A673 (cell line): ENCODE results near the gene ANK3. TPM values are rescaled to one million over a fixed set of nuclear protein-coding genes. Genes with fewer than 3 reads are reported as not detected.

ENCODE experiments used
- BruUV-seq: library from RNA; stranded (reverse); fragments of 400-500 nt; replicated peaks from 2 replicates; lab custom pipeline; 2021; lab: Mats Ljungman, UMichigan
- CTCF ChIA-PET: fragments of 300-600 bp; sonication (Branson Sonifier 250); formaldehyde crosslinking; loops from one replicate; lab custom pipeline; 2022; ENCODE audit warnings: antibody characterized with exemption; lab: Charles Lee
- POLR2A ChIA-PET: fragments of 300-600 bp; sonication (Branson Sonifier 250); formaldehyde crosslinking; loops from one replicate; lab custom pipeline; 2022; ENCODE audit warnings: antibody characterized with exemption; ENCODE audit not compliant: low non-redundant PET; lab: Charles Lee
- DNase-seq: peaks from one replicate; pipeline ENCODE4 v3.0.0-alpha.2; 2015; ENCODE audit warnings: low spot score
- H3K27ac ChIP-seq: fragments of 200-600 bp; sonication (generic); 2 replicates; pipeline ENCODE4 v1.5.1; 2016; ENCODE audit warnings: mixed run types, low read depth, mild to moderate bottlenecking, mixed read lengths, antibody characterized with exemption, low read length; ENCODE audit not compliant: poor library complexity, severe bottlenecking
- H3K27me3 ChIP-seq: fragments of 200-600 bp; sonication (generic); replicated peaks from 2 replicates; pipeline ENCODE4 v1.6.1; 2017; ENCODE audit warnings: mixed run types, low read depth, mild to moderate bottlenecking, mixed read lengths, antibody characterized with exemption, low read length; ENCODE audit not compliant: insufficient read depth, poor library complexity
- H3K36me3 ChIP-seq: fragments of 200-600 bp; sonication (generic); 2 replicates; pipeline ENCODE4 v1.6.1; 2016; ENCODE audit warnings: mixed run types, mild to moderate bottlenecking, mixed read lengths, antibody characterized with exemption, low read length; ENCODE audit not compliant: insufficient read depth, poor library complexity, severe bottlenecking
- H3K4me1 ChIP-seq: fragments of 200-600 bp; sonication (generic); 2 replicates; pipeline ENCODE4 v1.6.1; 2017; ENCODE audit warnings: mixed run types, mild to moderate bottlenecking, mixed read lengths, antibody characterized with exemption, low read length; ENCODE audit not compliant: insufficient read depth, poor library complexity, severe bottlenecking
- H3K4me3 ChIP-seq: fragments of 200-600 bp; sonication (generic); 2 replicates; pipeline ENCODE4 v1.5.1; 2016; ENCODE audit warnings: low read depth, mixed run types, mild to moderate bottlenecking, mixed read lengths, low read length; ENCODE audit not compliant: poor library complexity, severe bottlenecking
- H3K9me3 ChIP-seq: fragments of 200-600 bp; sonication (generic); 2 replicates; pipeline ENCODE4 v1.6.1; 2016; ENCODE audit warnings: mixed run types, low read depth, mild to moderate bottlenecking, mixed read lengths, antibody characterized with exemption, low read length; ENCODE audit not compliant: poor library complexity, severe bottlenecking
- CTCF ChIP-seq: fragments of 300-800, 200-600 bp; sonication (generic); conservative IDR thresholded peaks from 2 replicates; pipeline ENCODE4 v1.5.1; 2017; ENCODE audit warnings: low read depth, mild to moderate bottlenecking, antibody characterized with exemption, low read length, moderate library complexity, mixed read lengths
- EZH2 ChIP-seq: fragments of 200-600 bp; sonication (generic); IDR thresholded peaks from 2 replicates; pipeline ENCODE4 v1.6.1; 2017; ENCODE audit warnings: borderline replicate concordance, low read depth, mild to moderate bottlenecking, mixed read lengths, antibody characterized with exemption, low read length; ENCODE audit not compliant: poor library complexity, severe bottlenecking
- intact Hi-C: fragments of 100-400 bp; cut with micrococcal nuclease; formaldehyde crosslinking; loops from one replicate; pipeline ENCODE4 v1.10.0; 2022; ENCODE audit not compliant: unreplicated experiment
- total RNA-seq: library from RNA; stranded (reverse); gene quantifications from 2 replicates; pipeline ENCODE4 v1.2.3, GENCODE V29; 2021

ANK3 gene
- total RNA-seq, 1 experiment from 2014 or later, result 13.5 TPM

- no peaks in the 10 kb centered on the region for H3K36me3 ChIP-seq
- no peak overlapping the region for H3K4me3 ChIP-seq
- TF ChIP-seq EZH2, result no peak
- no peak for TF ChIP-seq CTCF
- intact Hi-C loops, result no loop called here
- no peaks in the 10 kb centered on the region for H3K27me3 ChIP-seq
- H3K4me1 ChIP-seq, result no peaks in the 10 kb centered on the region
- peaks cover 3% of the 10 kb centered on the region for H3K9me3 ChIP-seq
- no peak for DNase-seq
- BruUV-seq, result no TSS peak
- ChIA-PET POLR2A (interaction anchor here (0.6 kb wide), 1 partner anchor 54 kb away, joined by 5 read pairs; no protein-coding TSS in a partner anchor), CTCF (no interaction called here)
- no peak overlapping the region for H3K27ac ChIP-seq
Measured at GRCh38 chr10:60124536-60124935, 265.1 kb downstream of the ANK3 start.

- BruUV-seq, result no TSS peak
- no peak overlapping the region for H3K27ac ChIP-seq
- TF ChIP-seq CTCF, result no peak
- no peak for TF ChIP-seq EZH2
- CTCF ChIA-PET, result no interaction called here
- DNase-seq, result no peak
- H3K4me3 ChIP-seq, result no peak overlapping the region
- POLR2A ChIA-PET, result no interaction called here
- no peaks in the 10 kb centered on the region for H3K4me1 ChIP-seq
- peaks cover 3% of the 10 kb centered on the region for H3K9me3 ChIP-seq
- H3K36me3 ChIP-seq, result no peaks in the 10 kb centered on the region
- H3K27me3 ChIP-seq, result no peaks in the 10 kb centered on the region
- intact Hi-C loops, result no loop called here
Measured at GRCh38 chr10:60123668-60124067, 266.0 kb downstream of the ANK3 start.

- TF ChIP-seq CTCF, result no peak
- TF ChIP-seq EZH2, result no peak
- ChIA-PET POLR2A (no interaction called here), CTCF (no interaction called here)
- no peaks in the 10 kb centered on the region for H3K36me3 ChIP-seq
- no peaks in the 10 kb centered on the region for H3K4me1 ChIP-seq
- H3K27me3 ChIP-seq, result no peaks in the 10 kb centered on the region
- intact Hi-C loops, result no loop called here
- no peak overlapping the region for H3K27ac ChIP-seq
- peaks cover 3% of the 10 kb centered on the region for H3K9me3 ChIP-seq
- H3K4me3 ChIP-seq, result no peak overlapping the region
- DNase-seq, result no peak
- BruUV-seq, result no TSS peak
Measured at GRCh38 chr10:60123172-60123571, 266.5 kb downstream of the ANK3 start.
